HL-60 (cell line): ENCODE results near the gene NDUFC1.

Source experiments
- CTCF ChIP-seq: IDR thresholded peaks from one replicate; pipeline ENCODE4 v1.5.1; 2011; ENCODE audit warnings: low read length, control low read depth, inconsistent platforms; ENCODE audit not compliant: insufficient read depth
- POLR2AphosphoS5 ChIP-seq: IDR thresholded peaks from 2 replicates; pipeline ENCODE4 v1.6.1; 2012; ENCODE audit warnings: low read depth

DNA sequence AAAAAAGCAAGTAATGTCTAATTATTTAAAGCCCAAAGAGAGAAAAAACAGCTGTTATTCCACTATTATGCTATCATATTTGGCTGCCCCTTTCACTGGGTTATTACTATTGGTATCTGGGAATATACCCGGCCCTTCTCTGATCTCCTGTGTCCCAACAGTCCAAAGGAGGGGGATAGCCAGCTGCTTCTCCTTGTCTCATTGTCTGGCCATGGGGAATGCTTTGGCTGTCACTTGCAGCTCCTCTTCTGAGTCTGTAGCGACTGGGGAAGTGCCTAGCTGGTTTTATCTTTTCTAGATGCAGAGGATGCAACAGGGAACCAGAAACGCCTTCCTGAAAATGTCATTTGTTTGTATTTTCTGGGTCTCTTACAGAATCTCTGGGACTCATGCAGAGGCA is 56.1 kb downstream of the NDUFC1 start:
- TF ChIP-seq CTCF (no peak), POLR2AphosphoS5 (no peak)
